H9 (cell line): ENCODE measurements around the gene CCDC170. TPM values are rescaled to one million over a fixed set of nuclear protein-coding genes. Genes with fewer than 3 reads are reported as not detected.

Experiments
- DNase-seq: peaks from one replicate; pipeline ENCODE4 v3.0.0-alpha.2; 2017
- H2AFZ ChIP-seq: one replicate; pipeline ENCODE4 v1.6.1; 2013; ENCODE audit warnings: mild to moderate bottlenecking, low read length, control low read depth, moderate library complexity
- H2AK5ac ChIP-seq: 2 replicates; pipeline ENCODE4 v1.6.1; 2013; ENCODE audit warnings: low read length, control low read depth, mixed read lengths; ENCODE audit not compliant: insufficient read length
- H2BK120ac ChIP-seq: one replicate; pipeline ENCODE4 v1.6.1; 2013; ENCODE audit warnings: low read depth, mild to moderate bottlenecking, low read length, control low read depth, inconsistent platforms; ENCODE audit not compliant: poor library complexity, severe bottlenecking
- H2BK12ac ChIP-seq: 2 replicates; pipeline ENCODE4 v1.6.1; 2013; ENCODE audit warnings: low read length, control low read depth, mixed read lengths, low read depth; ENCODE audit not compliant: insufficient read length
- H2BK15ac ChIP-seq: 2 replicates; pipeline ENCODE4 v1.6.1; 2013; ENCODE audit warnings: low read depth, low read length, control low read depth
- H2BK20ac ChIP-seq: one replicate; pipeline ENCODE4 v1.6.1; 2013; ENCODE audit warnings: low read depth, mild to moderate bottlenecking, low read length, control low read depth, inconsistent platforms; ENCODE audit not compliant: poor library complexity, severe bottlenecking
- H2BK5ac ChIP-seq: 2 replicates; pipeline ENCODE4 v1.6.1; 2013; ENCODE audit warnings: low read length, control low read depth, mixed read lengths; ENCODE audit not compliant: insufficient read length
- H3K14ac ChIP-seq: 2 replicates; pipeline ENCODE4 v1.6.1; 2013; ENCODE audit warnings: low read length, control low read depth; ENCODE audit not compliant: insufficient read depth
- H3K18ac ChIP-seq: 2 replicates; pipeline ENCODE4 v1.6.1; 2013; ENCODE audit warnings: low read depth, mild to moderate bottlenecking, mixed read lengths, low read length, control low read depth; ENCODE audit not compliant: insufficient read length
- H3K23ac ChIP-seq: 2 replicates; pipeline ENCODE4 v1.6.1; 2013; ENCODE audit warnings: low read length, control low read depth, mixed read lengths, low read depth; ENCODE audit not compliant: insufficient read length
- H3K23me2 ChIP-seq: 2 replicates; pipeline ENCODE4 v1.6.1; 2013; ENCODE audit warnings: low read depth, mild to moderate bottlenecking, mixed read lengths, low read length, control low read depth; ENCODE audit not compliant: insufficient read length, poor library complexity, severe bottlenecking
- H3K27ac ChIP-seq: 2 replicates; pipeline ENCODE4 v1.5.1; 2013; ENCODE audit warnings: low read length, control low read depth, mixed read lengths, low read depth; ENCODE audit not compliant: insufficient read length
- H3K27me3 ChIP-seq: 2 replicates; pipeline ENCODE4 v1.6.1; 2013; ENCODE audit warnings: low read length, control low read depth, inconsistent platforms; ENCODE audit not compliant: insufficient read depth
- H3K4ac ChIP-seq: 2 replicates; pipeline ENCODE4 v1.6.1; 2013; ENCODE audit warnings: low read depth, mild to moderate bottlenecking, control low read depth, inconsistent platforms, low read length, moderate library complexity
- H3K4me1 ChIP-seq: 2 replicates; pipeline ENCODE4 v1.6.1; 2013; ENCODE audit warnings: low read length, control low read depth, inconsistent platforms; ENCODE audit not compliant: insufficient read depth
- H3K4me2 ChIP-seq: 2 replicates; pipeline ENCODE4 v1.6.1; 2013; ENCODE audit warnings: low read length, control low read depth, mixed read lengths; ENCODE audit not compliant: insufficient read length, insufficient read depth
- H3K56ac ChIP-seq: 2 replicates; pipeline ENCODE4 v1.6.1; 2013; ENCODE audit warnings: low read depth, mild to moderate bottlenecking, mixed read lengths, low read length, control low read depth; ENCODE audit not compliant: insufficient read length
- H3K79me1 ChIP-seq: 2 replicates; pipeline ENCODE4 v1.6.1; 2013; ENCODE audit warnings: low read depth, mild to moderate bottlenecking, moderate library complexity, low read length, control low read depth, inconsistent platforms; ENCODE audit not compliant: insufficient read depth, poor library complexity, severe bottlenecking
- H3K79me2 ChIP-seq: 2 replicates; pipeline ENCODE4 v1.6.1; 2013; ENCODE audit warnings: low read length, control low read depth, inconsistent platforms; ENCODE audit not compliant: insufficient read depth
- H3K9ac ChIP-seq: 2 replicates; pipeline ENCODE4 v1.6.1; 2013; ENCODE audit warnings: low read length, control low read depth, mixed read lengths; ENCODE audit not compliant: insufficient read length; ENCODE audit errors: extremely low read depth
- H3K9me3 ChIP-seq: one replicate; pipeline ENCODE4 v1.6.1; 2013; ENCODE audit warnings: low read depth, low read length, inconsistent platforms; ENCODE audit not compliant: control insufficient read depth
- H3T11ph ChIP-seq: one replicate; pipeline ENCODE4 v1.6.1; 2013; ENCODE audit warnings: mild to moderate bottlenecking, low read length, control low read depth, inconsistent platforms
- H4K20me1 ChIP-seq: one replicate; pipeline ENCODE4 v1.6.1; 2013; ENCODE audit not compliant: control insufficient read depth, insufficient read length, insufficient read depth
- H4K5ac ChIP-seq: 2 replicates; pipeline ENCODE4 v1.6.1; 2013; ENCODE audit warnings: low read depth, mild to moderate bottlenecking, mixed read lengths, low read length, control low read depth; ENCODE audit not compliant: insufficient read length
- H4K8ac ChIP-seq: replicated peaks from 2 replicates; pipeline ENCODE4 v1.6.1; 2013; ENCODE audit warnings: low read length, control low read depth, mixed read lengths, low read depth; ENCODE audit not compliant: insufficient read length
- H4K91ac ChIP-seq: 2 replicates; pipeline ENCODE4 v1.6.1; 2013; ENCODE audit warnings: low read depth, mild to moderate bottlenecking, moderate library complexity, mixed read lengths, low read length, control low read depth; ENCODE audit not compliant: insufficient read length
- H3K27ac Mint-ChIP-seq, 3 experiments: 2 replicates in 2 of 3; 3 replicates in 1 of 3; pipeline ENCODE4 v1.8.0; 2020 to 2021; ENCODE audit warnings: mixed read lengths in 3 of 3, mild to moderate bottlenecking in 1 of 3, moderate library complexity in 1 of 3
- H3K27me3 Mint-ChIP-seq: 2 replicates; pipeline ENCODE4 v1.8.0; 2021; ENCODE audit warnings: low read depth, mild to moderate bottlenecking, moderate library complexity, mixed read lengths
- H3K36me3 Mint-ChIP-seq, 3 experiments: 2 replicates in 2 of 3; 3 replicates in 1 of 3; pipeline ENCODE4 v1.8.0; 2020 to 2021; ENCODE audit warnings: low read depth in 3 of 3, mixed read lengths in 3 of 3; ENCODE audit not compliant: insufficient read depth in 1 of 3
- H3K4me1 Mint-ChIP-seq, 2 experiments: 2 replicates each; pipeline ENCODE4 v1.8.0; 2020; ENCODE audit warnings: mixed read lengths in 2 of 2
- H3K4me3 Mint-ChIP-seq, 2 experiments: 2 replicates in 1 of 2; 3 replicates in 1 of 2; pipeline ENCODE4 v1.8.0; 2020 to 2021; ENCODE audit warnings: mild to moderate bottlenecking in 2 of 2, mixed read lengths in 2 of 2, moderate library complexity in 1 of 2
- H3K9me3 Mint-ChIP-seq, 2 experiments: 2 replicates in 1 of 2; 3 replicates in 1 of 2; pipeline ENCODE4 v1.8.0; 2020; ENCODE audit warnings: mild to moderate bottlenecking in 2 of 2, mixed read lengths in 2 of 2, moderate library complexity in 1 of 2
- CTCF ChIP-seq: fragments of 200-600 bp; sonication (generic); conservative IDR thresholded peaks from 3 replicates; pipeline ENCODE4 v1.8.0; 2021; ENCODE audit warnings: antibody characterized with exemption, mild to moderate bottlenecking
- WGBS: extraction: QIAGEN DNeasy Blood & Tissue Kit; methylation state at CpG from one replicate; pipeline ENCODE4 v1.1.7; 2013; ENCODE audit warnings: missing lambda C conversion rate, low lambda C conversion rate, mixed read lengths; ENCODE audit not compliant: insufficient read length; ENCODE audit errors: extremely low coverage; 5-methylcytosine and 5-hydroxymethylcytosine counted together
- total RNA-seq: library from RNA; stranded (reverse); gene quantifications from 2 replicates; pipeline ENCODE4 v1.2.1, GENCODE V29; 2021

CCDC170 gene
- total RNA-seq, 1 experiment from 2014 or later = 0.07 TPM

GRCh38 chr6:151536188-151536479, 42.3 kb downstream of the CCDC170 start:
- no peaks in the 10 kb centered on the region for H3K27me3 ChIP-seq

More at GRCh38 chr6:151536188-151536479, 42.3 kb downstream of the CCDC170 start:
- Histone ChIP-seq H3K9ac (no peak overlapping the region), H2BK15ac (no peak overlapping the region), H4K5ac (no peak overlapping the region), H4K8ac (no peak overlapping the region), H3K56ac (no peak overlapping the region), H3K18ac (no peak overlapping the region), H3K23me2 (no peaks in the 10 kb centered on the region), H3K79me1 (no peaks in the 10 kb centered on the region), H2BK12ac (no peak overlapping the region), H3K79me2 (no peaks in the 10 kb centered on the region), H3K4me1 (no peaks in the 10 kb centered on the region), H2BK5ac (no peak overlapping the region), H2BK120ac (no peak overlapping the region), H2AFZ (no peak overlapping the region), H4K91ac (no peak overlapping the region), H3K23ac (no peak overlapping the region), H3K14ac (no peak overlapping the region), H3K4ac (no peak overlapping the region), H3T11ph (no peak overlapping the region), H3K9me3 (peaks cover 6% of the 10 kb centered on the region), H4K20me1 (no peaks in the 10 kb centered on the region), H3K4me2 (no peak overlapping the region), H2AK5ac (no peak overlapping the region), H2BK20ac (no peak overlapping the region), H3K27ac (no peak overlapping the region)
- no peak overlapping the region for H3K4me3 Mint-ChIP-seq
- peaks cover 3 to 13% (median 3%) of the 10 kb centered on the region in 3 experiments; a peak in 5 of 7 replicates for H3K36me3 Mint-ChIP-seq
- peaks cover 2% of the 10 kb centered on the region; the same call in 1 of the 2 replicates for H3K27me3 Mint-ChIP-seq
- no CpG with 5 or more reads among the region's 10 CpGs for WGBS
- H3K9me3 Mint-ChIP-seq = peaks cover 15 to 21% of the 10 kb centered on the region in 2 experiments
- TF ChIP-seq CTCF = no peak
- H3K27ac Mint-ChIP-seq = no peak overlapping the region
- DNase-seq = no peak
- no peaks in the 10 kb centered on the region for H3K4me1 Mint-ChIP-seq
